Activated CD4-positive, CD25-positive, alpha-beta regulatory T cell treated with anti-CD3 and anti-CD28 coated beads, Interleukin-2, amount 50 U/mL, for 16 hours (primary cell): ENCODE measurements around the gene SACM1L.
"Not testable (repeated sequence)": the region's sequence is repeated elsewhere in the genome, so short reads cannot be mapped to it uniquely, and the experiment has no call there.

Experiments used
- DNase-seq: peaks from one replicate; pipeline ENCODE4 v3.0.0-alpha.2; 2020; ENCODE audit warnings: low read depth, low spot score

SACM1L gene

GRCh38 chr3:45666757-45667431 is 22.3 kb upstream of the SACM1L start:
- DNase-seq = no peak

DNA sequence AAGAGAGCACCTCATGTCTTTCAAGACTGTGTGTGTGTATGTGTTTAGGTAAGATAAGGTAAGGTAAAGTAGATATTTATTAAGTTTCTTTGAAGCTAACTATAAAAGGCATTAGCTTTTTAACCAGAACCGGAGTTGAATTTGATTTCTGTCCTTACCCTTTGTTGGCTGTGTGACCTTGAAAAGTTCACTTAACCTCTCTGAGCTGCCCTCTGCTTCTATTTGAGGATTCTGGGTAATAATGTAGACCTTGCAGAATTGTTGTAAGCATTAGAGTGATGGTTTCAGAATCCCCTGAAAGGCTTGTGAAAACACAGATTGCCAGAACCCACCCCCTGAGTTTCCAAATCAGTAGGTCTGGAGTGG is 21.6 kb upstream of the SACM1L start:
- no peak for DNase-seq

GRCh38 chr3:45670436-45670835 is 18.8 kb upstream of the SACM1L start:
- DNase-seq = no peak

- DNase-seq = no peak
These were observed 18.2 kb upstream of the SACM1L start for GRCh38 chr3:45670991-45671390.

GRCh38 chr3:45673273-45673672 is 15.9 kb upstream of the SACM1L start:
- no peak for DNase-seq

GRCh38 chr3:45676325-45677032 is 12.7 kb upstream of the SACM1L start:
- DNase-seq = no peak

DNA sequence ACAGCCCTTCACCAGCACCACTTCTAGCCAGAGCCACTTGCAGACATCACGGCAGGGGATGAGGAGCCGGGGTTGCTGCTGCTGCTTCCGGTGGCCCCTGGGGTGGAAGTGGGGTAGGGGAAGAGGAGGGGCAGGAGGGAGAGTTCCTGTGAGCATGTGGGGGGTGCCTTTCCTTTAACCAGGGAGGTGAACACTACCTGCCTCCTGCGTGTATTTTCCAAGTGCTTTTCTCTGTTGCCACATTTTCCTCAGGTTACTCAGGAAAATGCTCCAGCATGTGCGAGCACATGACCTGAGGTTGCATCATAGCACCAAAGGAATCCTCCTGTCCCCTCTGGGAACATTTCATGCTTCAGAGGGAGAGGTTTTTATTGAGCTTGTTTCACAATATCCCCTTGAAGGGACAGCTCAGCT is 12.2 kb upstream of the SACM1L start:
- no peak for DNase-seq

DNA sequence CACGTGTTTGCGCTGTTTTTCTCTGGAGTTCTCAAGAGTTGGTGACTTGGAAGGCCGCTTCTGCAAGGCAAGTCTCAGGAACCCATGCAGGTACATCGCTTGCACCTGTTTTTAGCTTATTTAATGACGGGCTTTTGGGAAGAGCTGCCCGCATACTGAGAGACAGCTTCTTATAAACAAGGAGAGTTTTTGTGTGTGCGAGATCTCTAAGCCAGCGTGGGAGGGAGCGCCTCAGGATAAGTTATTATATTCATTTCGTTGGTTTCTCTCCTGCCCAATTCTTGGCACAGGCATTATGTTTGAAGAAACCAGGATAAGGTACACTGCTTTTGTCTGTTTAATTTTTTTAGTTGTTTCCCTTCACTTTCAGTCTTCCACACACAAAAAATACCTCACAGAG is 11.4 kb upstream of the SACM1L start:
- DNase-seq = no peak

- DNase-seq = no peak
These were observed 9.4 kb upstream of the SACM1L start for GRCh38 chr3:45679805-45680204.

DNA sequence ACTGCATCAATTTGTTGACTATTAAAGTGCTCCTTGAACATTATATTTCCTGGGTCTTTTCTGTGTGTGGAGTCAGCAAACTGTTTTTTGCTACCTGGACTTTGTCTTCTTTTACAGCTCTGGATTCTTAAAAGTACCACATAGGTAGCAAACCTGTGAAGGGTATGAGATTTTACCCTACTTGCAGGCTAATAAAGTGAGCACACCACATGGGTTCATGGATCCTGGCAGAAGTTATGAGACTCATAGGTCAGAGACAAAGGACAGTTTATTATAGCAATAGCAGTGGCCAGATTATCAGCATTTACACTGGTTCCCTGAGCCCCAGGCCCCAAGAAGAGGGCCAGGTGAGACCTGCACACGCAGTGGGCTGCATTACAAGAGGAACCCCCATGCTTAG is 8.0 kb upstream of the SACM1L start:
- DNase-seq = no peak

DNA sequence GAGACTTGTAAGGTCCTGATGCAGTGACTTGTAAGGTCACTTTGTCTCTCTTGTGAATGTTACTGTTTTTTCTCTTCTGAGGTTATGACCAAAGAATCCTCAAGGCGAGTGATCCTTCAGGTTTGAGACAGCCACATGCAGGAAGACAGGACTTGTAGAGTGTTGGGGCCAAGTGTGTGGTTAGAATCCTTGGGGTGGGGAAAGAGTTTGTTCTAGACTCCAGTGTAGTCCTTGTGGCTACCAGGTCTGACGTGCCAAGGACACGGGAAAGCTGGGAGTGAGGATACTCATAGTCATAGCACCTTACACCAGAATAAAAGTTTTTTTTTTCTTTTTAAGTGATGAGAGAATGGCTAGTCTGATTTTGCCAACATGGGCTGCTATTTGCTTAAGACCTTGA is 7.3 kb upstream of the SACM1L start:
- DNase-seq = no peak

DNA sequence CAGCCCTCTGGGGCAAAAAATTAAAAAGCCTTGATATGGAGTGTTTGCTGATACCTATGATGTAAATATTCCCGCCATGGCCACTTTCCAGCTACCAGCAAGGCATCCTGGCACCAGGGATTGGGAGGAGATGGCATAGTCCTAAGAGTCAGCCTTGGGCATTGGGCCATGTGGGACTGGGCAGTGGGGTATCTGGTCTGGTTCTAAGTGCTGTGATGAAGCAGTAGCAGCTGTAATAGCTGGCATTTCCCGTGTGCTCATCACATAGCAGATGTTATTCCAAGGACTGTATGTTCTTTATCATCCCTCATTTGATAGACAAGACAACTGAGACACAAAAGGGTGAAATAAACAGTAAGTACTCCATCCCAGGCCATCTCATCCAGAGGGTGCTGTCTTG is 6.9 kb upstream of the SACM1L start:
- no peak for DNase-seq

GRCh38 chr3:45682786-45683185 is 6.4 kb upstream of the SACM1L start:
- DNase-seq = no peak

DNA sequence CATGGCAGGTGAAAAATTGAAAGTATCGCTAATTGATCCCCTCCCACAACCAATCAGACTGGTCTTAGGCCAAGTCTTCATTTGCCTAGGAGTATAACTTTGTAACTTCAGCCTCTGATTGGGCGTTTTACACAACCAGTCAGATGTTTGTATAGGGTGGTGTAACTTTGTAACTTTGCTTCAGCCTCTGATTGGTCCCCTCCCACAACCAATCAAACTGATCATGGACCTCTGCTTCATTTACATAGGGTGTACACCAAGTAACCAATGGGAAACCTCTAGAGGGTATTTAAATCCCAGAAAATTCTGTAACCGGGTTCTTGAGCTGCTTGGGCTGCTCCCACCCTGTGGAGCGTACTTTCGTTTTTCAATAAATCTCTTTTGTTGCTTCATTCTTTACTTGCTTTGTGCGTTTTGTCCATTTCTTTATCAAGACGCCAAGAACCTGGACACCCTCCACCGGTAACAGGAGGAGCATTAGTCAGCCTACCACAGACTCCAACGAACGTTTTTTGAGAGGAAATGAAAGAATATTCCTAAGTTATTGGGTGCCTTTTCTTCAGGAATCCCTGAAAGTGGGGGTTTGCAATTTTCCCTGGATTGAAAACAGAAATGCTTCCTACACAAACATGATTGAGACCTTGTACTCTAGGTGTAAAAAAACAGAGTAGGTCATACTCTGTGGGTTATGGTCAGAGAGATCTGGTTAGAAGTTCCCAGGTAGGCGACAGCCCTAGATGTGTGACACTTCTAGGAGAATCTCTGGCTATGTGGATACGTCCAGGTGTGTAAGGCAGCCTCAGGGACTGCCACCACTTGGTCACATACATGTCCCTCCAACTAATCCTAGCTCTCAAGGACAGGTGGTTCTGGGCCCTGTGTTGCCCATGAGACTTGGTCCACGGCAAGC is 5.5 kb upstream of the SACM1L start:
- DNase-seq = no peak

DNA sequence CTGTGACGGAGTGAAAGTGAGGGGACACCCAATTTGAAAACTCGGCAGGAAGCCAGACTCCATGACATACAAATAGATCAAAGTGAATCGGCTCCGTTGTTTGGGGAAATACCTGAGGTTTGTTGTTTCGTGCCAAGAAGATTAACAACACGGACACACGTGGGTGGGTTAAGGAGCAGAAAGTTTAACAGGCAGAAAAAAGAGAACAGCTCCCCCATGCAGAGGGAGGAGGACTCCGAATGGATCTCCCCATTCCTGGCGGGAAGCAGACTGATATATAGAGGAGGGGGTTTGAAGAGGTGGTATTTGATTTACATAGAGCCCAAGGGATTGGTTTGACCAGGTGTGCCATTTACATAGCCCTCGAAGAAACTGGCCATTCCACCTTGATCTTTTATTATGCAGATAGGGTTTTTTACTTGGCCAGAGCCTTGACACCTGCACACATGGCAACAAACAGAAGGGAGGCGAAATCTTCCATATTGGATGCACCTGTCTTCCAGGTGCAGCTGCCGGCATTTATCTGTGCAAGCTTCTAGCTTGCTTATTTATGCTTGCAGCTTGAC is 4.8 kb upstream of the SACM1L start:
- no peak for DNase-seq

DNA sequence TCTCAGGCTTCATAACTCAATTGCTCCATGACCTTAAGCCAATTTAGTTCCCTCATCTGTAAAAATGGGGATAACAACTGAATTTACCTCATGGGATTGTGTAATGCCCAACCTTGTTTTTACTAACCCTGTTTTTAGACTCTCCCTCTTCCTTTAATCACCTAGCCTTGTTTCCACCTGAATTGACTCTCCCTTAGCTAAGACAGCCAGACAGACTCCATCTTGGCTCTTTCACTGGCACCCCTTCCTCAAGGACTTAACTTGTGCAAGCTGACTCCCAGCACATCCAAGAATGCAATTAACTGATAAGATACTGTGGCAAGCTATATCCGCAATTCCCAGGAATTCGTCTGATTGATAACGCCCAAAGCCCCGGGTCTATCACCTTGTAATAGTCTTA is 3.5 kb upstream of the SACM1L start:
- DNase-seq = not testable (repeated sequence)

DNA sequence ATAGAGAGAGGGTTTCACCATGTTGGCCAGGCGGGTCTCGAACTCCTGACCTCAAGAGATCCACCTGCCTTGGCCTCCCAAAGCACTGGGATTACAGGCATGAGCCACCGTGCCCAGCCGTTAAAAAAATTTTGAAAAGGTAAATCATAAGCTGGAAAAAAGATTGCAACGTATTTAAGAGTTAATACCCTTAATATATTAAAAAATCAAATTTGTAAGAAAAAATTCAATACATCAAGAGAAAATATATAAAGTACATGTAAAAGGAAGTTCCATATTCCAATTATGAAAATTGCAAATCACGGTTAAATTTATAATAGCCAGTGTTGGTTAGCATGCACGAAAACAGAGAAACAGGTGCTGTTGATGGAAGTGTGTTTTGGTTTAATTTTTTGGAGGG is 2.3 kb upstream of the SACM1L start:
- DNase-seq = no peak

DNA sequence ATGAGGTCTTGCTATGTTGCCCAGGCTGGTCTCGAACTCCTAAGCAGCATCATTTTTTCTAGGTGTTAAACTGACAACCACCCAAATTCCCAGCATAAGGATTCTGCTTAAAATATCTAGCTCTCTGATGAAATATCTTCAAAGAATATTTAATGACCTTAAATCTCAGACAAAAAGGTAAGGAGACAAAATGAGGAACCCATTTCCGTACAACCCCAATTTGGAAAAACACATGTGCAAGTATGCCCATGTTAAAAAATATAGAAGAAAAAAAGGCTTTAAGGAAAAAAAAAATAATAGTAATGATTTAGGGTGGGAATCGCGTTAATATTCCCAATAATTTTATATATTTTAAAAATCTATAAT is 1.4 kb upstream of the SACM1L start:
- no peak for DNase-seq

DNA sequence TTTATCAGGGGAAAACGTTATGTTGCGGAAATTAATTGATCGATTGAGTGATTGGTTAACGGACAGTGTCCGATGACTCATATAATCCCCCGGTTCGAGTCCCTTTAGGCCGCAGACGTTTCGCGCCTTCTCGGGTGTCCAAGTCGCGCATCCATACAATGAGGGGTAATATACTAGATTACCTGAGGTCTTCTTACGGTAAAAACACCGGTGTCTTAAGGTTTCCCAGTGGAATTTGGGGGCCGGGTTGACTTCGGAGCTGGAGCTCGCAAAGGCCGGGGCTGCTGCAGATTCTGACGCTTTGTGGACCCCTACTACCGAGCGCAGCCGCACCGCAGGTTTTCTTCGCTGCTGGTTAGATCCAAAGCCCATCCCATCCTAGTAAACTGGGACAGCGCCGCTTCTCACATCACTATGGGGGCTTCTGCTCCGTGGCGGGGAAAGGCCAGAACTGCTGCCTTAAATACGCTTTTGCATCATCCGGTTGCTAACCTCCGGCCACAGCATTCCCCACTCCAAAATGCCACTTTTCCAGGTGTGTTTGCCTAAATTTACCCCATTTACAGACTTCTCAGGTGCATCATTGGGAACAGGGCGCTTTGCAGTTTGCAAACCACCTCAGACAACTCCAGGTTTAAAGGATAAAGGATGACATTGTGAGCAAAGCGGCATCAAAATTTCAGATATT is 858 bp upstream of the SACM1L start:
- no peak for DNase-seq

DNA sequence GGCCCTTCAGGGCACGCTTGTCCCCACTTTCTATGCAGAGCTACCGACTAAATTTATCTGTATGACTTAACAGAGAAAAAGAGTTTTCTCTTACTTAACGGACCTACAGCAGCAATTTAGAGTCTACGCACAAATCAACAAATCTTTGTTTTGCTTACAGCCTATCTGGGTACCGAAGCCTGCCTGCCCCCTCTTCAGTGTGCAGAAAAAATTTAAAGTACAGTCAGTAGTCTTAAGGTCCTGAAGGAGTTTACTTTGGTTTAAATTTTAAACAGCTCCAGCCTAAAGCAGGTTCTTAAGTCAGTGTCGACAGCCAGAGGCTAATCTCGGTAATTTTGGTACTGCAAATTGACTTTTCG is 570 bp downstream of the SACM1L start:
- no peak for DNase-seq

- DNase-seq = no peak
These were observed 1.3 kb downstream of the SACM1L start for GRCh38 chr3:45690336-45691035.
